Fibroblast of lung (primary cell): Measurements from ENCODE around the gene MUS81.

Experiments
- CTCF ChIP-seq, 2 donors: IDR thresholded peaks in 1 of 2; conservative IDR thresholded peaks in 1 of 2; 1 replicate in 1 of 2; 2 replicates in 1 of 2; pipeline ENCODE4 v1.5.1; 2011 to 2012; ENCODE audit warnings: low read length in 2 of 2, control low read depth in 1 of 2, inconsistent platforms in 1 of 2, low read depth in 1 of 2, mild to moderate bottlenecking in 1 of 2
- EZH2 ChIP-seq: IDR thresholded peaks from 2 replicates; pipeline ENCODE4 v1.5.1; 2012; ENCODE audit warnings: low read length, control low read depth, mild to moderate bottlenecking; ENCODE audit errors: missing control alignments

GRCh38 chr11:65817835-65818680 is 42.2 kb upstream of the MUS81 start:
- TF ChIP-seq CTCF (conservative IDR thresholded peaks at IDR 0.05 in 1 of 2, IDR thresholded peaks at IDR 0.05 in 1 of 2; ENCODE audit: low read depth in 1 of 2, low read length in 2 of 2) (peak; percentile 78 to 92), EZH2 (no peak)
